NCI-H2107 (cell line): ENCODE data around the gene ZBTB7B.

Source experiments
- DNase-seq: peaks from one replicate; lab custom pipeline; 2025; lab: John Stamatoyannopoulos, UW

ZBTB7B gene

GRCh38 chr1:155003766-155004351 lies 1.3 kb downstream of the ZBTB7B start:
- DNase-seq = no peak

GRCh38 chr1:155004352-155005075 lies 1.9 kb downstream of the ZBTB7B start:
- DNase-seq = peak; percentile 18

GRCh38 chr1:155005076-155006011 lies 2.7 kb downstream of the ZBTB7B start:
- no peak for DNase-seq

- no peak for DNase-seq
These were observed 4.0 kb downstream of the ZBTB7B start for GRCh38 chr1:155006601-155007101.

- DNase-seq = no peak
These were observed 4.7 kb downstream of the ZBTB7B start for GRCh38 chr1:155007251-155007828.

GRCh38 chr1:155008015-155008941 lies 5.7 kb downstream of the ZBTB7B start:
- DNase-seq = no peak

- DNase-seq = no peak
These were observed 6.7 kb downstream of the ZBTB7B start for GRCh38 chr1:155009221-155009711.

GRCh38 chr1:155009742-155010141 lies 7.1 kb downstream of the ZBTB7B start:
- no peak for DNase-seq

GRCh38 chr1:155010211-155010918 lies 7.8 kb downstream of the ZBTB7B start:
- no peak for DNase-seq

- DNase-seq = no peak
These were observed 8.4 kb downstream of the ZBTB7B start for GRCh38 chr1:155011004-155011416.

GRCh38 chr1:155011437-155012025 lies 8.9 kb downstream of the ZBTB7B start:
- DNase-seq = no peak

- no peak for DNase-seq
These were observed 9.5 kb downstream of the ZBTB7B start for GRCh38 chr1:155012026-155012546.

GRCh38 chr1:155012776-155013602 lies 10.4 kb downstream of the ZBTB7B start:
- no peak for DNase-seq

- DNase-seq = no peak
These were observed 11.0 kb downstream of the ZBTB7B start for GRCh38 chr1:155013632-155014031.

- DNase-seq = no peak
These were observed 12.3 kb downstream of the ZBTB7B start for GRCh38 chr1:155014709-155015508.

- no peak for DNase-seq
These were observed 13.1 kb downstream of the ZBTB7B start for GRCh38 chr1:155015527-155016230.

GRCh38 chr1:155016231-155016831 lies 13.7 kb downstream of the ZBTB7B start:
- DNase-seq = no peak
